Urinary bladder (tissue), 4 donors: Measurements from ENCODE around the gene CNTN5. TPM values are rescaled to one million over a fixed set of nuclear protein-coding genes. Genes with fewer than 3 reads are reported as not detected.

ENCODE experiments used
- DNase-seq: peaks from one replicate; pipeline ENCODE4 v3.0.0-alpha.2; 2015; ENCODE audit errors: extremely low spot score
- H3K27ac ChIP-seq: one replicate; pipeline ENCODE4 v1.5.1; 2013; ENCODE audit warnings: low read depth, mild to moderate bottlenecking, moderate library complexity
- H3K36me3 ChIP-seq: one replicate; pipeline ENCODE4 v1.6.1; 2013; ENCODE audit warnings: mild to moderate bottlenecking, moderate library complexity; ENCODE audit not compliant: insufficient read depth
- H3K4me1 ChIP-seq: one replicate; pipeline ENCODE4 v1.6.1; 2013; ENCODE audit warnings: mild to moderate bottlenecking, moderate library complexity; ENCODE audit not compliant: insufficient read depth
- H3K4me3 ChIP-seq: one replicate; pipeline ENCODE4 v1.5.1; 2013; ENCODE audit warnings: low read depth, low read length
- whole genome bisulfite sequencing: extraction: QIAGEN DNeasy Blood & Tissue Kit; methylation state at CpG from one replicate; pipeline ENCODE4 v1.1.7; 2013; 5-methylcytosine and 5-hydroxymethylcytosine counted together
- polyA plus RNA-seq: library from polyadenylated mRNA; stranded (reverse); fragments of 200-250 nt; gene quantifications from one replicate; pipeline ENCODE4 v1.2.3, GENCODE V29; 2013
- total RNA-seq: library from RNA; depleted of rRNA; stranded (reverse); fragments of >200 nt; gene quantifications from one replicate; pipeline ENCODE4 v1.2.3, GENCODE V29; 2014
- donor health status: healthy with polysubstance abuse.
- donor health status: healthy.

The CNTN5 gene
- total and polyA plus RNA-seq, 2 donors: 2.6 TPM; not detected in 1

- Histone ChIP-seq H3K4me1 (no peaks in the 10 kb centered on the region), H3K36me3 (no peaks in the 10 kb centered on the region), H3K27ac (no peak overlapping the region), H3K4me3 (no peak overlapping the region)
- DNase-seq: no peak
Observed at GRCh38 chr11:100080821-100081220, 1060.1 kb downstream of the CNTN5 start.

GRCh38 chr11:100093698-100094097, 1072.9 kb downstream of the CNTN5 start:
- no peak overlapping the region for H3K4me3 ChIP-seq
- no peak for DNase-seq
- WGBS: 82% methylated on average over 2 of the region's 2 CpGs
- H3K36me3 ChIP-seq: no peaks in the 10 kb centered on the region
- H3K4me1 ChIP-seq: no peaks in the 10 kb centered on the region
- H3K27ac ChIP-seq: no peak overlapping the region

GRCh38 chr11:100094121-100094865, 1073.5 kb downstream of the CNTN5 start:
- Histone ChIP-seq H3K36me3 (no peaks in the 10 kb centered on the region), H3K27ac (no peak overlapping the region), H3K4me1 (no peaks in the 10 kb centered on the region), H3K4me3 (no peak overlapping the region)
- 55% methylated on average over 4 of the region's 4 CpGs for WGBS
- no peak for DNase-seq

GRCh38 chr11:100095809-100096208, 1075.1 kb downstream of the CNTN5 start:
- no peaks in the 10 kb centered on the region for H3K4me1 ChIP-seq
- H3K4me3 ChIP-seq: no peak overlapping the region
- H3K27ac ChIP-seq: no peak overlapping the region
- no peaks in the 10 kb centered on the region for H3K36me3 ChIP-seq
- no peak for DNase-seq
- 39% methylated on average over 3 of the region's 3 CpGs for WGBS

- no peaks in the 10 kb centered on the region for H3K36me3 ChIP-seq
- no peak for DNase-seq
- no peaks in the 10 kb centered on the region for H3K4me1 ChIP-seq
- H3K27ac ChIP-seq: no peak overlapping the region
- H3K4me3 ChIP-seq: no peak overlapping the region
- 79% methylated on average over 3 of the region's 3 CpGs for WGBS
Observed at GRCh38 chr11:100098560-100098959, 1077.8 kb downstream of the CNTN5 start.

GRCh38 chr11:100105255-100105981, 1084.7 kb downstream of the CNTN5 start:
- DNase-seq: no peak
- no peak overlapping the region for H3K4me3 ChIP-seq
- WGBS: 67% methylated on average over 4 of the region's 4 CpGs
- H3K36me3 ChIP-seq: no peaks in the 10 kb centered on the region
- H3K4me1 ChIP-seq: no peaks in the 10 kb centered on the region
- no peak overlapping the region for H3K27ac ChIP-seq

GRCh38 chr11:100105982-100106358, 1085.2 kb downstream of the CNTN5 start:
- H3K4me1 ChIP-seq: no peaks in the 10 kb centered on the region
- 25% methylated on average over 3 of the region's 3 CpGs for WGBS
- no peaks in the 10 kb centered on the region for H3K36me3 ChIP-seq
- DNase-seq: no peak
- H3K4me3 ChIP-seq: no peak overlapping the region
- no peak overlapping the region for H3K27ac ChIP-seq

GRCh38 chr11:100119176-100119575, 1098.4 kb downstream of the CNTN5 start:
- 33% methylated on average over 1 of the region's 1 CpG for WGBS
- no peaks in the 10 kb centered on the region for H3K4me1 ChIP-seq
- no peak overlapping the region for H3K27ac ChIP-seq
- H3K36me3 ChIP-seq: no peaks in the 10 kb centered on the region
- no peak for DNase-seq
- no peak overlapping the region for H3K4me3 ChIP-seq

GRCh38 chr11:100133114-100133513, 1112.4 kb downstream of the CNTN5 start:
- 96% methylated on average over 2 of the region's 2 CpGs for WGBS

GRCh38 chr11:100141201-100141600, 1120.5 kb downstream of the CNTN5 start:
- H3K4me1 ChIP-seq: no peaks in the 10 kb centered on the region
- no peaks in the 10 kb centered on the region for H3K36me3 ChIP-seq
- 68% methylated on average over 3 of the region's 3 CpGs for WGBS
- no peak for DNase-seq
- no peak overlapping the region for H3K4me3 ChIP-seq
- no peak overlapping the region for H3K27ac ChIP-seq

More at GRCh38 chr11:100133114-100133513, 1112.4 kb downstream of the CNTN5 start:
- Histone ChIP-seq H3K4me1 (no peaks in the 10 kb centered on the region), H3K4me3 (no peak overlapping the region), H3K27ac (no peak overlapping the region), H3K36me3 (no peaks in the 10 kb centered on the region)
- no peak for DNase-seq

- Histone ChIP-seq H3K4me3 (no peak overlapping the region), H3K36me3 (no peaks in the 10 kb centered on the region), H3K27ac (no peak overlapping the region), H3K4me1 (no peaks in the 10 kb centered on the region)
- WGBS: 46% methylated on average over 6 of the region's 6 CpGs
- DNase-seq: no peak
Observed at GRCh38 chr11:100151944-100152343, 1131.2 kb downstream of the CNTN5 start.

- Histone ChIP-seq H3K36me3 (no peaks in the 10 kb centered on the region), H3K4me1 (no peaks in the 10 kb centered on the region), H3K4me3 (no peak overlapping the region), H3K27ac (no peak overlapping the region)
- no peak for DNase-seq
Observed at GRCh38 chr11:100152766-100153165, 1132.0 kb downstream of the CNTN5 start.

GRCh38 chr11:100163471-100163870, 1142.7 kb downstream of the CNTN5 start:
- no peaks in the 10 kb centered on the region for H3K36me3 ChIP-seq
- no peak overlapping the region for H3K4me3 ChIP-seq
- H3K27ac ChIP-seq: no peak overlapping the region
- no peaks in the 10 kb centered on the region for H3K4me1 ChIP-seq
- no peak for DNase-seq

GRCh38 chr11:100174881-100175280, 1154.1 kb downstream of the CNTN5 start:
- no peaks in the 10 kb centered on the region for H3K4me1 ChIP-seq
- H3K4me3 ChIP-seq: no peak overlapping the region
- H3K27ac ChIP-seq: no peak overlapping the region
- DNase-seq: no peak
- no peaks in the 10 kb centered on the region for H3K36me3 ChIP-seq
- WGBS: 51% methylated on average over 3 of the region's 3 CpGs
